K562 (cell line): ENCODE data around the gene RHOC. TPM values are rescaled to one million over a fixed set of nuclear protein-coding genes. Genes with fewer than 3 reads are reported as not detected.

Experiments
- CHD1 ChIP-seq: fragments of 200-600 bp; sonication (generic); IDR thresholded peaks from one replicate; pipeline ENCODE4 v1.6.1; 2012; ENCODE audit warnings: mild to moderate bottlenecking, moderate library complexity, low read length, inconsistent platforms
- DACH1 ChIP-seq: fragments of 450-650 bp; IDR thresholded peaks from 2 replicates; pipeline ENCODE4 v1.6.1; 2018; ENCODE audit not compliant: partially characterized antibody
- ETV5 ChIP-seq: sonication (generic); formaldehyde crosslinking; IDR thresholded peaks from 2 replicates; pipeline ENCODE4 v1.4.0; 2020; ENCODE audit warnings: low read depth, mild to moderate bottlenecking, missing genetic modification reagents
- HMG20B ChIP-seq: fragments of 250-450 bp; sonication (Bioruptor Pico); IDR thresholded peaks from 2 replicates; pipeline ENCODE4 v1.5.0; 2021; ENCODE audit warnings: mild to moderate bottlenecking
- KLF16 ChIP-seq: IDR thresholded peaks from 2 replicates; pipeline ENCODE4 v1.6.1; 2016; ENCODE audit warnings: antibody characterized with exemption
- MAFF ChIP-seq: IDR thresholded peaks from 2 replicates; pipeline ENCODE4 v1.6.1; 2012; ENCODE audit warnings: low read length, improper control_type of control experiment
- MEIS2 ChIP-seq: fragments of 450-650 bp; IDR thresholded peaks from 2 replicates; pipeline ENCODE4 v1.6.1; 2014; ENCODE audit warnings: mild to moderate bottlenecking; ENCODE audit not compliant: partially characterized antibody
- MTF1 ChIP-seq: fragments of 250-450 bp; sonication (Bioruptor Pico); IDR thresholded peaks from 2 replicates; pipeline ENCODE4 v1.9.0; 2021; ENCODE audit warnings: moderate library complexity, mild to moderate bottlenecking, inconsistent platforms, borderline replicate concordance
- MYC ChIP-seq, 2 experiments: fragments of 250-450 bp in 1 of 2; sonication (Bioruptor Pico) in 1 of 2; IDR thresholded peaks; 2 replicates each; pipeline versions ENCODE4 v1.5.1 to v1.6.1; 2012 to 2021; ENCODE audit warnings: low read depth in 2 of 2, borderline replicate concordance in 1 of 2, improper control_type of control experiment in 1 of 2, low read length in 1 of 2, mild to moderate bottlenecking in 1 of 2, moderate library complexity in 1 of 2
- NR2F6 ChIP-seq: fragments of 450-650 bp; formaldehyde crosslinking; IDR thresholded peaks from 2 replicates; pipeline ENCODE4 v1.4.0; 2020; ENCODE audit warnings: mild to moderate bottlenecking
- RBM34 ChIP-seq: fragments of 200-400 bp; formaldehyde crosslinking; IDR thresholded peaks from 2 replicates; pipeline ENCODE4 v1.6.1; 2018; ENCODE audit warnings: low read length, borderline replicate concordance; ENCODE audit not compliant: insufficient read depth
- SAFB ChIP-seq: fragments of 200-400 bp; formaldehyde crosslinking; IDR thresholded peaks from 2 replicates; pipeline ENCODE4 v1.6.1; 2017; ENCODE audit warnings: low read depth, low read length, borderline replicate concordance
- SRF ChIP-seq, 2 experiments: fragments of 250-450, 450-650 bp in 1 of 2; sonication (Bioruptor Pico) in 1 of 2; sonication (generic) in 1 of 2; formaldehyde crosslinking; IDR thresholded peaks; 2 replicates each; pipeline versions ENCODE4 v1.5.0 to v1.5.1; 2020 to 2022; ENCODE audit warnings: mild to moderate bottlenecking in 1 of 2, missing genetic modification reagents in 1 of 2
- TCFL5 ChIP-seq: fragments of 250-450 bp; sonication (Bioruptor Pico); conservative IDR thresholded peaks from 2 replicates; pipeline ENCODE4 v1.6.1; 2021; ENCODE audit warnings: mild to moderate bottlenecking, moderate library complexity, matching md5 sums
- THAP12 ChIP-seq: fragments of 250-450 bp; sonication (Bioruptor Pico); IDR thresholded peaks from 2 replicates; pipeline ENCODE4 v1.9.0; 2021; ENCODE audit warnings: mild to moderate bottlenecking, inconsistent platforms
- ZC3H11A ChIP-seq: IDR thresholded peaks from 2 replicates; pipeline ENCODE4 v1.6.1; 2012; ENCODE audit warnings: low read depth, low read length, improper control_type of control experiment
- ZNF165 ChIP-seq: fragments of 250-450 bp; sonication (Bioruptor Pico); IDR thresholded peaks from 2 replicates; pipeline ENCODE4 v1.4.0; 2020; ENCODE audit warnings: borderline replicate concordance
- ZNF282 ChIP-seq: sonication (generic); formaldehyde crosslinking; IDR thresholded peaks from 2 replicates; pipeline ENCODE4 v1.8.1; 2023; ENCODE audit warnings: missing genetic modification reagents
- ZNF644 ChIP-seq: fragments of 200-800 bp; sonication (Bioruptor generic); IDR thresholded peaks from 2 replicates; pipeline ENCODE4 v1.6.1; 2016; ENCODE audit warnings: low read depth, missing genetic modification characterization, missing compliant biosample characterization
- ZNF79 ChIP-seq: fragments of 250-450 bp; sonication (Bioruptor Pico); IDR thresholded peaks from 2 replicates; pipeline ENCODE4 v1.4.0; 2020; ENCODE audit warnings: low read depth, mild to moderate bottlenecking, moderate library complexity
- ZSCAN32 ChIP-seq: fragments of 450-650 bp; formaldehyde crosslinking; IDR thresholded peaks from 2 replicates; pipeline ENCODE4 v1.4.0; 2020; ENCODE audit warnings: mild to moderate bottlenecking, moderate library complexity
- polyA plus RNA-seq, 8 experiments: library from polyadenylated mRNA; depleted of rRNA in 4 of 8; stranded (reverse) in 5 of 8; unstranded in 3 of 8; fragments of >200 nt; fragmentation: Nextera tagmentation in 2 of 8; fragmentation: Illumina TruSeq in 1 of 8; extraction: Ambion mirVana in 2 of 8; extraction: Trizol in 1 of 8; gene quantifications; 2 replicates each; pipeline versions ENCODE4 v1.2.1 to v1.2.3, GENCODE V29; 2011 to 2014; ENCODE audit warnings: inconsistent platforms in 1 of 8, missing spikeins in 1 of 8
- total RNA-seq, 7 experiments: library from RNA; depleted of rRNA in 6 of 7; stranded (reverse); fragments of >200 nt in 6 of 7; fragmentation: Illumina TruSeq in 2 of 7; extraction: Trizol in 2 of 7; gene quantifications; 2 replicates each; pipeline versions ENCODE4 v1.2.1 to v1.2.3, GENCODE V29; 2011 to 2021; ENCODE audit warnings: low replicate concordance in 1 of 7
- TF ChIP-seq, protein P1 (sequence below): fragments of 450-650 bp; IDR thresholded peaks from 2 replicates; pipeline ENCODE4 v1.6.1; 2017; ENCODE audit warnings: antibody characterized with exemption
- TF ChIP-seq, protein P2 (sequence below): fragments of 450-650 bp; IDR thresholded peaks from 2 replicates; pipeline ENCODE4 v1.7.1; 2018; ENCODE audit warnings: mild to moderate bottlenecking, low read depth; ENCODE audit not compliant: partially characterized antibody

Gene RHOC
- total and polyA plus RNA-seq, 9 of the 15 experiments (the other 6 are each of a cell fraction or from before 2014, with no cell fraction given): 35.2 to 364 (median 204) TPM

DNA sequence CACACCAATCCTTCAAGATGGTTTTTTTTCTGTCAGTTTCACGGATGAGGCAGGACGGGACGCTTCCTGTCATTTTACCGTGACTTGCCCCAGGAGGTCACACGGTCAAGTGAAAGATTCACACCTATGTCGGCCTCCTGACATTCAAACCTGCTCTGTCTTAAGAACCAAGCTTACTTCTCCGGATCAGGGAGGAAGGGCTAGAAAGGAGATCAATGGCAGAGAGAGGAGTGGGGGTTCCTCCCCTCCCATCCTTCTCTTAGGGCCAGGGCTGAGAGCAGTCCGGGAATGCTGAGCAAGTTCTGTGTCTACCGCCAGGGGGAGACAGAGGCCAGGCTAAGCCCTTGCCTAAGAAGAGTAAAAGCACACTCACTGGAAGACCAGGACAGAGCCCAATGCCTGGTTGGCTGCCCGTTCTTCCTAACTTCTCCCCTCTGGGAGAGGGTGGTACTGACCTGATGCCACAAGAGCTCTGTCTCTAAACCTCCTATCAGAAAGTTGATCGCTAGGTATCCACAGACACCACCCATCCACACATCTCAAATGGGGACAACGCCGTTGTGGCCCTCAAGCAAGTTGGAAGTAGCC is 9.3 kb upstream of the RHOC start (continued):
- TF ChIP-seq THAP12 (no peak), MYC (IDR thresholded peaks at IDR 0.05; ENCODE audit: low read depth, low read length) (no peak; the same call in 1 of the 2 replicates), MYC (CRISPR knock-in tag; IDR thresholded peaks at IDR 0.05; ENCODE audit: borderline replicate concordance, low read depth) (no peak), ZC3H11A (peak; percentile 61; the same call in 1 of the 2 replicates), MEIS2 (no peak), ZSCAN32 (CRISPR knock-in tag) (0 out of 2 replicates have a peak, but pooled peaks have one; percentile 40), DACH1 (no peak), MAFF (no peak), TCFL5 (CRISPR knock-in tag) (no peak), ZNF644 (tag) (no peak), ZNF282 (CRISPR knock-in tag) (no peak), MTF1 (CRISPR knock-in tag) (no peak), NR2F6 (CRISPR knock-in tag) (no peak), ZNF165 (CRISPR knock-in tag) (no peak), ETV5 (no peak), SAFB (no peak), HMG20B (CRISPR knock-in tag) (no peak), CHD1 (no peak), SRF (CRISPR knock-in tag; IDR thresholded peaks at IDR 0.05) (no peak), ZNF79 (CRISPR knock-in tag) (no peak), RBM34 (no peak), KLF16 (peak; percentile 65; the same call in 1 of the 2 replicates)
- TF ChIP-seq, protein P1, sequence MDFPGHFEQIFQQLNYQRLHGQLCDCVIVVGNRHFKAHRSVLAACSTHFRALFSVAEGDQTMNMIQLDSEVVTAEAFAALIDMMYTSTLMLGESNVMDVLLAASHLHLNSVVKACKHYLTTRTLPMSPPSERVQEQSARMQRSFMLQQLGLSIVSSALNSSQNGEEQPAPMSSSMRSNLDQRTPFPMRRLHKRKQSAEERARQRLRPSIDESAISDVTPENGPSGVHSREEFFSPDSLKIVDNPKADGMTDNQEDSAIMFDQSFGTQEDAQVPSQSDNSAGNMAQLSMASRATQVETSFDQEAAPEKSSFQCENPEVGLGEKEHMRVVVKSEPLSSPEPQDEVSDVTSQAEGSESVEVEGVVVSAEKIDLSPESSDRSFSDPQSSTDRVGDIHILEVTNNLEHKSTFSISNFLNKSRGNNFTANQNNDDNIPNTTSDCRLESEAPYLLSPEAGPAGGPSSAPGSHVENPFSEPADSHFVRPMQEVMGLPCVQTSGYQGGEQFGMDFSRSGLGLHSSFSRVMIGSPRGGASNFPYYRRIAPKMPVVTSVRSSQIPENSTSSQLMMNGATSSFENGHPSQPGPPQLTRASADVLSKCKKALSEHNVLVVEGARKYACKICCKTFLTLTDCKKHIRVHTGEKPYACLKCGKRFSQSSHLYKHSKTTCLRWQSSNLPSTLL: no peak
- TF ChIP-seq, protein P2, sequence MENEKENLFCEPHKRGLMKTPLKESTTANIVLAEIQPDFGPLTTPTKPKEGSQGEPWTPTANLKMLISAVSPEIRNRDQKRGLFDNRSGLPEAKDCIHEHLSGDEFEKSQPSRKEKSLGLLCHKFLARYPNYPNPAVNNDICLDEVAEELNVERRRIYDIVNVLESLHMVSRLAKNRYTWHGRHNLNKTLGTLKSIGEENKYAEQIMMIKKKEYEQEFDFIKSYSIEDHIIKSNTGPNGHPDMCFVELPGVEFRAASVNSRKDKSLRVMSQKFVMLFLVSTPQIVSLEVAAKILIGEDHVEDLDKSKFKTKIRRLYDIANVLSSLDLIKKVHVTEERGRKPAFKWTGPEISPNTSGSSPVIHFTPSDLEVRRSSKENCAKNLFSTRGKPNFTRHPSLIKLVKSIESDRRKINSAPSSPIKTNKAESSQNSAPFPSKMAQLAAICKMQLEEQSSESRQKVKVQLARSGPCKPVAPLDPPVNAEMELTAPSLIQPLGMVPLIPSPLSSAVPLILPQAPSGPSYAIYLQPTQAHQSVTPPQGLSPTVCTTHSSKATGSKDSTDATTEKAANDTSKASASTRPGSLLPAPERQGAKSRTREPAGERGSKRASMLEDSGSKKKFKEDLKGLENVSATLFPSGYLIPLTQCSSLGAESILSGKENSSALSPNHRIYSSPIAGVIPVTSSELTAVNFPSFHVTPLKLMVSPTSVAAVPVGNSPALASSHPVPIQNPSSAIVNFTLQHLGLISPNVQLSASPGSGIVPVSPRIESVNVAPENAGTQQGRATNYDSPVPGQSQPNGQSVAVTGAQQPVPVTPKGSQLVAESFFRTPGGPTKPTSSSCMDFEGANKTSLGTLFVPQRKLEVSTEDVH: no peak
